ENCODE measurements around the gene BRIX1.

BRIX1 gene

DNA sequence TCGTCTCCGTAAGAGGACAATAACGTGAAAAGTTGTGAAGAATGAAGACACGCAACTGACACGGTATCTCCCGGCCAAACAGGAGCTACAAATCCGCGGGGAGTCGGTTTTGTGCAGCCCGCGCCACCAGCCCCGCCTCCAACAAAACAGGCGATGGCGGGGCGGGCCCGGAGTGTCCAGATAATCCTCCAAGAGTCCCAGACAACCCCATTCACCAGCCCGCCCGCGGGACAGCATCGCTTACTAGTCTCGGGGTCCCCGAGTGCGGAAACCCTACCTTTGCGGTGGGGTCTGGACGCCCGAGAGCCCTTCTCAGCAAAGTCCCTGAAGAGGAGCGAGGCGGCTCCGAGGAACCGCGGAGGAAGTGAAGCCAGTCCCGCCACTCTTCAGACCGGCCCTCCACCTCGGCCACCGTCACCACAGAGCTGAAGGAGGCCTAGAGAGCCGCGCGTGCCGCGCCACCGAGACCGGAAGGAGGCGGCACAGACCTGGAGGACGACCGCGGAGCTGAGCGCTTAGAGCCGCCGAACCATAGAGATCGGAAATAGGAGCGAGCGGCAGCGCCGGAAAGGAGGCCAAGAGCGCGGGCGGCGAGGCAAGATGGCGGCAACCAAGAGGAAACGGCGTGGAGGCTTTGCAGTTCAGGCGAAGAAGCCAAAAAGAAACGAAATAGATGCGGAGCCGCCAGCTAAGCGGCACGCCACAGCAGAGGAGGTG, at the start of gene BRIX1, which contains the start of gene RAD1:
TSS of gene BRIX1 (plus strand) at position 573 of the 717 bp plus-strand sequence. CDS start at position 601, 28 bp downstream.
TSS of gene RAD1 (minus strand) at position 366 of the 717 bp plus-strand sequence. CDS start 612 bp downstream, outside the sequence.
- WGBS (ENCODE audit: insufficient coverage, insufficient read length), result no CpG with 5 or more reads among the region's 67 CpGs
- H3K9me3 ChIP-seq (ENCODE audit: control insufficient read depth, insufficient read depth, low read length), result no peaks in the 10 kb centered on the region
- DNase-seq (ENCODE audit: low read depth, low spot score), result peak; percentile 88
- H3K36me3 ChIP-seq (ENCODE audit: control insufficient read depth, insufficient read depth, low read length), result no peaks in the 10 kb centered on the region; the same call in 1 of the 2 replicates
- H3K4me3 ChIP-seq (ENCODE audit: low read length), result peak within 1 kb of the TSS; percentile 99
- no peak within 1 kb of the TSS for H3K27ac ChIP-seq (ENCODE audit: low read length)
- no peaks in the 10 kb centered on the region for H3K27me3 ChIP-seq (ENCODE audit: control insufficient read depth, insufficient read depth, low read length)
- peaks cover 2% of the 10 kb centered on the region; the same call in 1 of the 2 replicates for H3K4me1 ChIP-seq (ENCODE audit: control insufficient read depth, insufficient read depth, low read length)

DNA sequence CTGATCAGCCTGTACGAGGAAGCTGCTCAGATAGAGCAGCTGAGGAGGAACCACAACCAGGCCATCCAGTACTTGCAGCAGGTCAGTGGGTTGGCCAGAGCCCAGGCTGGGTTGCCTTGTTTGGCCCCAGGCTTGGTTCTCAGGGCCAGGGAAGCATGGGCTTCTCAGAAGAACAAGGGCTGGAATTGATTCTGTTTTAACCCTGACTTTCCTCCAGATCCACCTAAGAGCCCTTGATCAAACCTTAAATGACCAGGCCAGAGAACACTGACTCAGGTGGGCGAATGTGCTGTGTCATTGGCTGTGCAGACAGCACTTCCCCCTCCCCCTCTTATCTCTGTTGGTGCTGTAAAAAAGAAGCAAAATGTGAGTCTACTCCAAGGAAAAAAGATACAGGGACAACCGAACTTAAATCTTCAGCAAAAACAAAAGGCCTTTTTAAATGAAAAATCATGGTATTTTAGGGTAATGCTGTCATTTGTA, 48.5 kb upstream of the BRIX1 start:
- Histone ChIP-seq H3K27ac (ENCODE audit: low read length) (no peak overlapping the region), H3K9me3 (ENCODE audit: control insufficient read depth, insufficient read depth, low read length) (no peaks in the 10 kb centered on the region), H3K36me3 (ENCODE audit: control insufficient read depth, insufficient read depth, low read length) (no peaks in the 10 kb centered on the region), H3K4me3 (ENCODE audit: low read length) (no peak overlapping the region), H3K27me3 (ENCODE audit: control insufficient read depth, insufficient read depth, low read length) (no peaks in the 10 kb centered on the region), H3K4me1 (ENCODE audit: control insufficient read depth, insufficient read depth, low read length) (peaks cover 3% of the 10 kb centered on the region; the same call in 1 of the 2 replicates)
- no CpG with 5 or more reads among the region's 3 CpGs for WGBS (ENCODE audit: insufficient coverage, insufficient read length)
- DNase-seq (ENCODE audit: low read depth, low spot score), result no peak

GRCh38 chr5:34867660-34868059, 47.9 kb upstream of the BRIX1 start:
- Histone ChIP-seq H3K4me3 (ENCODE audit: low read length) (no peak overlapping the region), H3K27me3 (ENCODE audit: control insufficient read depth, insufficient read depth, low read length) (no peaks in the 10 kb centered on the region)
- no CpG with 5 or more reads among the region's 3 CpGs for WGBS (ENCODE audit: insufficient coverage, insufficient read length)

DNA sequence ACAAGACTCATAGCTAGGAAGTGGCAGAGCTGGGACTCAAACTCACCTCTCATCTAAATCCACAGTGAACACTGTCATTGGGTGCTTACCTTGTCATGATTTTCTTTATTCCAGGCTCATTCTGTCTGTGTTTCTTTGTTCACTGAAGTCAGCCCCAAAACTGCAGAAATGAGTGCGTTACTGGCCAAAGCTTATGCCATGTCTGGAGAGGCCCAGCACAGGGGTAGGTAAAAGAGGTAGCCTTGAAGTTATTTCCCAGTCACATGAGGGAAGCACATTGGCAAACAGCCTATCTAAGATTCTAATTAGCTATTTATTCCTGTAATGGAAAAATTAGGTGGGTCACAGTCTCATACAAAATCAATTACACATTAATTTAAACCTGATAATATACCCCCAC, 46.7 kb upstream of the BRIX1 start:
- no peaks in the 10 kb centered on the region for H3K9me3 ChIP-seq (ENCODE audit: control insufficient read depth, insufficient read depth, low read length)
- H3K4me1 ChIP-seq (ENCODE audit: control insufficient read depth, insufficient read depth, low read length), result peaks cover 3% of the 10 kb centered on the region; the same call in 1 of the 2 replicates
- WGBS (ENCODE audit: insufficient coverage, insufficient read length), result no CpG with 5 or more reads among the region's 1 CpG
- H3K4me3 ChIP-seq (ENCODE audit: low read length), result no peak overlapping the region
- H3K36me3 ChIP-seq (ENCODE audit: control insufficient read depth, insufficient read depth, low read length), result no peaks in the 10 kb centered on the region
- no peaks in the 10 kb centered on the region for H3K27me3 ChIP-seq (ENCODE audit: control insufficient read depth, insufficient read depth, low read length)
- DNase-seq (ENCODE audit: low read depth, low spot score), result no peak
- H3K27ac ChIP-seq (ENCODE audit: low read length), result no peak overlapping the region

More at GRCh38 chr5:34867660-34868059, 47.9 kb upstream of the BRIX1 start:
- no peaks in the 10 kb centered on the region for H3K9me3 ChIP-seq (ENCODE audit: control insufficient read depth, insufficient read depth, low read length)
- no peak for DNase-seq (ENCODE audit: low read depth, low spot score)
- no peaks in the 10 kb centered on the region for H3K36me3 ChIP-seq (ENCODE audit: control insufficient read depth, insufficient read depth, low read length)
- no peak overlapping the region for H3K27ac ChIP-seq (ENCODE audit: low read length)
- H3K4me1 ChIP-seq (ENCODE audit: control insufficient read depth, insufficient read depth, low read length), result peaks cover 3% of the 10 kb centered on the region; the same call in 1 of the 2 replicates

- DNase-seq (ENCODE audit: low read depth, low spot score), result no peak
- H3K36me3 ChIP-seq (ENCODE audit: control insufficient read depth, insufficient read depth, low read length), result no peaks in the 10 kb centered on the region
- H3K27me3 ChIP-seq (ENCODE audit: control insufficient read depth, insufficient read depth, low read length), result no peaks in the 10 kb centered on the region
- no peak overlapping the region for H3K27ac ChIP-seq (ENCODE audit: low read length)
- H3K9me3 ChIP-seq (ENCODE audit: control insufficient read depth, insufficient read depth, low read length), result no peaks in the 10 kb centered on the region
- H3K4me1 ChIP-seq (ENCODE audit: control insufficient read depth, insufficient read depth, low read length), result peaks cover 3% of the 10 kb centered on the region; the same call in 1 of the 2 replicates
- no CpG with 5 or more reads among the region's 1 CpG for WGBS (ENCODE audit: insufficient coverage, insufficient read length)
- no peak overlapping the region for H3K4me3 ChIP-seq (ENCODE audit: low read length)
Observed at GRCh38 chr5:34869256-34869655, 46.3 kb upstream of the BRIX1 start.

DNA sequence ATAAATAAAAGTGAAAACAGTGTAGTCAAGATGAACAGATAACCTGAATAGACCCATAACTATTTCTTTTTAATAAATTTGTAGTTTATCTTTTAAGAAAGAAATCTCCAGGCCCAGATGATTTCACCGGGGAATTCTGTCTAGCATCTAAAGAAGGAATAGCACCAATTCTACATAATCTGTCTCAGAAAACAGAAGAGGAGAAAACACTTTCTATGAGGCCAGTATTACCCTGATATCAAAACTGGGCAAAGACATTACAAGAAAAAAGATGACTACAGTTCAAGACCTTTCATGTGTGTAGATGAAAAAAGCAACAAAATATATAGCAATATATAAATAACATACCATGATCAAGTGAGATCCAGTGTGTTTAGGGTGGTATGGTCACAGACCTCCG, 45.1 kb upstream of the BRIX1 start:
- Histone ChIP-seq H3K27ac (ENCODE audit: low read length) (no peak overlapping the region), H3K4me3 (ENCODE audit: low read length) (no peak overlapping the region), H3K9me3 (ENCODE audit: control insufficient read depth, insufficient read depth, low read length) (no peaks in the 10 kb centered on the region), H3K36me3 (ENCODE audit: control insufficient read depth, insufficient read depth, low read length) (no peaks in the 10 kb centered on the region), H3K4me1 (ENCODE audit: control insufficient read depth, insufficient read depth, low read length) (peaks cover 3% of the 10 kb centered on the region; the same call in 1 of the 2 replicates), H3K27me3 (ENCODE audit: control insufficient read depth, insufficient read depth, low read length) (no peaks in the 10 kb centered on the region)
- DNase-seq (ENCODE audit: low read depth, low spot score), result no peak
- no CpG with 5 or more reads among the region's 2 CpGs for WGBS (ENCODE audit: insufficient coverage, insufficient read length)

GRCh38 chr5:34876275-34876674, 39.2 kb upstream of the BRIX1 start:
- H3K9me3 ChIP-seq (ENCODE audit: control insufficient read depth, insufficient read depth, low read length), result no peaks in the 10 kb centered on the region
- no peak overlapping the region for H3K27ac ChIP-seq (ENCODE audit: low read length)
- H3K4me1 ChIP-seq (ENCODE audit: control insufficient read depth, insufficient read depth, low read length), result no peaks in the 10 kb centered on the region
- no peaks in the 10 kb centered on the region for H3K27me3 ChIP-seq (ENCODE audit: control insufficient read depth, insufficient read depth, low read length)
- H3K4me3 ChIP-seq (ENCODE audit: low read length), result no peak overlapping the region
- DNase-seq (ENCODE audit: low read depth, low spot score), result no peak
- H3K36me3 ChIP-seq (ENCODE audit: control insufficient read depth, insufficient read depth, low read length), result no peaks in the 10 kb centered on the region

DNA sequence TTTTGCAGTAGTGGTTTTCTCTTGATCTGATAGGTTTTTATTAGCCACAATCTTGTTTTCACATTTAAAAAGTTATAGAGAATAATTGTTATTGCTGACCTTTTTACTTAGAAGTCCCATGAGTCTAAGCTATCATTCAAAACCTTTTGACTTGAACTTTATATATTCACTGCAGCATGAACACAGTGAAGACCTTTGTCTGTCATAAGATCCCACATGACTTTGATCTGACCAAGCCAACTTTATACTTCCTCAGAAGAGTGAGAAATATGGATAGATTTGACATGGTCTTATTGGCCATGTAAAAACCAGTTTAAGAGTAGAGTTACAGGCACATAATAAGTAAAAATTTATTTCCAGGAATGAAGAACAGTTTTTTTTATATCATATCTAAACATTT, 34.3 kb upstream of the BRIX1 start:
- no peak for DNase-seq (ENCODE audit: low read depth, low spot score)
- H3K36me3 ChIP-seq (ENCODE audit: control insufficient read depth, insufficient read depth, low read length), result no peaks in the 10 kb centered on the region
- H3K4me1 ChIP-seq (ENCODE audit: control insufficient read depth, insufficient read depth, low read length), result 0 out of 2 replicates have a peak, but pooled peaks cover under 1% of the 10 kb centered on the region
- H3K27ac ChIP-seq (ENCODE audit: low read length), result no peak overlapping the region
- H3K27me3 ChIP-seq (ENCODE audit: control insufficient read depth, insufficient read depth, low read length), result no peaks in the 10 kb centered on the region
- no peaks in the 10 kb centered on the region for H3K9me3 ChIP-seq (ENCODE audit: control insufficient read depth, insufficient read depth, low read length)
- H3K4me3 ChIP-seq (ENCODE audit: low read length), result no peak overlapping the region

DNA sequence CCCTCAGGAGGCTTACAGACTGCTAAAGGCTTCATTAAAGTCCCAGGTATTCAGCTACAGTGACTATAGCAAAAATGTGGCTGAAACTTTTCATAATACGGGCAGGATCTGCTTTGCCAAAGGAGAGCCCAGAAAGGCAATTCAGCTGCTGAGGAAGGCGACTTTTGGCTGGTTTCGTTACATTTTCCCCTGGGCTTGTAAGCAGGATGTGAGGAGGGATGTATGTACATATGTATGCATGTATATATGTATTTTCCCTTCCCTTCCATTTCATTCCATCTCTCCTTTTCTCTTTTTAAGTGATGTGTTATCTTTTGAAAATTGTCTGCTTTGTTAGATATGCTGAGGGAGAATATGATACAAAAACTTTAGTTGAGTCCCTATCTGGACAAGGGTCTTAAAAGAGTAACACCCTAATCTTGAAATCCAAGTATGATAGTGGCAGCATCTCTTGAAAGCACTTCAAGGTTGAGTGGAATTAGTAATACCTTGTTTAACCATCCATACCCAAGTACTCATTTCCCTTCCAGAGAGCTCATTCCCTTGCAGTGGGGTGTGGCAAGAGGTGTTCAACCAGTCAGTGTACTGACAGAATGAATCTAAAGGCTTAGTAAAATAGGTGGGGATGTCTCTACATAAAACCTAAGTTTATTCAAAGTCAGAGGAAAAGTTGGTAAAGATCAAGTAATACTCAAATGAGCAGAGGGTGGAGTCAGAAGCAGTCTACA, 29.0 kb upstream of the BRIX1 start:
- no CpG with 5 or more reads among the region's 3 CpGs for whole genome bisulfite sequencing (ENCODE audit: insufficient coverage, insufficient read length)
- DNase-seq (ENCODE audit: low read depth, low spot score), result no peak

GRCh38 chr5:34889394-34889793, 26.1 kb upstream of the BRIX1 start:
- Histone ChIP-seq H3K36me3 (ENCODE audit: control insufficient read depth, insufficient read depth, low read length) (no peaks in the 10 kb centered on the region), H3K4me1 (ENCODE audit: control insufficient read depth, insufficient read depth, low read length) (0 out of 2 replicates have a peak, but pooled peaks cover 2% of the 10 kb centered on the region), H3K4me3 (ENCODE audit: low read length) (no peak overlapping the region), H3K9me3 (ENCODE audit: control insufficient read depth, insufficient read depth, low read length) (no peaks in the 10 kb centered on the region), H3K27ac (ENCODE audit: low read length) (no peak overlapping the region), H3K27me3 (ENCODE audit: control insufficient read depth, insufficient read depth, low read length) (no peaks in the 10 kb centered on the region)
- no CpG with 5 or more reads among the region's 1 CpG for WGBS (ENCODE audit: insufficient coverage, insufficient read length)
- no peak for DNase-seq (ENCODE audit: low read depth, low spot score)

More for the DNA sequence above, 29.0 kb upstream of the BRIX1 start:
- H3K4me3 ChIP-seq (ENCODE audit: low read length), result no peak overlapping the region
- H3K36me3 ChIP-seq (ENCODE audit: control insufficient read depth, insufficient read depth, low read length), result no peaks in the 10 kb centered on the region
- 0 out of 2 replicates have a peak, but pooled peaks cover 2% of the 10 kb centered on the region for H3K4me1 ChIP-seq (ENCODE audit: control insufficient read depth, insufficient read depth, low read length)
- H3K27me3 ChIP-seq (ENCODE audit: control insufficient read depth, insufficient read depth, low read length), result no peaks in the 10 kb centered on the region
- no peak overlapping the region for H3K27ac ChIP-seq (ENCODE audit: low read length)
- no peaks in the 10 kb centered on the region for H3K9me3 ChIP-seq (ENCODE audit: control insufficient read depth, insufficient read depth, low read length)

Data from iPS DF 6.9 (cell line).